ENCODE measurements around the gene LHX1. TPM values are rescaled to one million over a fixed set of nuclear protein-coding genes. Genes with fewer than 3 reads are reported as not detected.

LHX1 gene
- total RNA-seq, 4 donors from 2014 or later: not detected

GRCh38 chr17:36913132-36913531, 24.1 kb upstream of the LHX1 start:
- no peak for TF ChIP-seq CTCF (IDR thresholded peaks at IDR 0.05; ENCODE audit: low read depth)

DNA sequence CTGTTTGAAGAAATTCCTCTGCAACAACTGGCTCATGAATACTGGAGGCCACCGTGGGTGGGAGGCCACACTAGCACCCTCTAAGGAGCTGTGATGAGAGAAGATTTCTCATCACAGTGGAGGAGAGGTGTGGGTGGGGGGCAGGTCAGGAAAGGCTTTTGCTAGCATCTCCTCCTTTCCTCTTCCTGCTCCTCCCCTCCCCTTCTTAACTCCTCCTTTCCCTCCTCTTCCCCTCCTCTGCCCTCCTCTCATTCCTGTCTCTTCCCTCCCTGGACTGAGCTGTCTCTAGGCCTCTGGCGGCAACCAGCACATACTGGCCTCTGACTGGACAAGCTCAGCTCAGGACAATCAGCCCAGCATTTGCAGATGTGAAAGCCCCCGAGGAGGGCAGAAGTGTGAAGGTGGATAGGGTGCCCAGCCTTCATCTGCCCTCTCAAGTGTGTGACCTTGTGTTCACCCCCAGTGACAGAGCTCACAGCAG, 19.0 kb upstream of the LHX1 start:
- TF ChIP-seq CTCF (IDR thresholded peaks at IDR 0.05; ENCODE audit: low read depth): no peak

DNA sequence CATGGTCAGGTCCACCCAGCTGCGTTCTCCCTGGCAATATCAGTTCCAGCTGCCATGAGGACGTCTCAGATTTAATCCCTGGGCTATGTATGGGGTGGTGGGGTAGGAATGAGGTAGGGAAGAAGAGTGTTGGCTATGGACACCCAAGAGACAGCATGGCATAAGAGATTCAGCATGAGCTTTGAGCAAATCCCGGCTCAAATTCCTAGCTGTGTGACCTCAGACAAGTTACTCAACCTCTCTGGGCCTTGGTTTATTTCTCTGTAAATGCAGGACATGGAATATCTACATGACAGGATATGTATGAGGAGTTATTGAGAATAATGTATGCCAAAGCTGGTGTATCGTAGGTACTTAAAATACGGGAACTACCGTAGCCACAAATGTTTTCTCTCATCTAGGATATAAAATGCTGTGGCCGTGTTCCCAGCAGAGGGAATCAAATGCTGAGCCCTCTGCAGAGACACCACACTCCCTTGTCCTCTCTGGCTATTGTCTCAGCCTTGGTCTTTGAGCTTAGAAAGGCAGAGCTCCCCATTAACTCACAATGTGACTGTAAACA, 17.8 kb upstream of the LHX1 start:
- TF ChIP-seq CTCF (IDR thresholded peaks at IDR 0.05; ENCODE audit: low read depth): no peak

DNA sequence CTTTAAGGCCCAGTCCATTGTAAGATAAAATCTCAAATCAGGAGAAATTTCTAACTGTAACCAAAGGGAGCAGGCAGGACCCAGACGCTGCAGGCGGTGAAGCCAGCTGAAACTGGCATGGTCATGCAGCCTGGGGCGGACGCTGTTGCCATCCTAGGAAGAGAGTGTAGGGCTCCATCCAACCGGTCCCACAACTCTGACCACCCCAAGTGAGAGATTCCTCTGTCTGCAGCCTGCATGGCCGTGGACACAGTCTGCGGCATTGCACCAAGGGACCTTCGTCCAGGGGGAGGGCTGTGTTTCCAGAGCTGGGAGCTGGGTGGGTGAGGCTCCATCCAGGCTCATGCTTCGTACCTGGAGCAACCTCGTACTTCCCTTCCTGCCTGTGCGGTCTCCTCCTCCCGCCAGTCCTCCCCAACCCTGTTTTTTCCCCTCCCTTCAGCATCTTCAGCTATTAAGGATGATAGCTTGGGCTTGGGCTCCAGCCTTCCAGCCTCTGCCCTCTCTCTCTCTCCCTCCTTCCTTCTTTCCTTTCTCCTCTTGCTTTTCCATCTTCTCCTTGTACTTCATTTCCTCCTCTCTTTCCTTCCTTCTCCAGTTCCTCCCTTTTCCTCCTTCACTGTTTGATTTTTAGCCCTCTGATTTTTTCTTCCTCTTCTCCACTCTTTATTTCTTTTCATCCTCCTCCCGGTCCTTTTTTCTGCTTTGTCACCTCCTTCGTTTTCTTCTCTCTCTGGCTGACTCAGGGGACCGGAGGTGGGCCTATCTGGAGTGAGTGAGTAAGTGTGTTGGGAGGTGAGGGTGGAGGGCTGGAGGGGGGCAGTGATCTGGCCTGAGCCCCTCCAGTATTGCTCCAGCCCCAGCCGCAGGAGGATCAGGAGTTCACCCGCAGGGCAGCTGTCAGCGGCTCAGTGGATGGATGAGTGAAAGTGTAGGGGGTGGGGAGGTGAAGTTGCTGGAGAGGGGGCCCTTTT, 17.0 kb upstream of the LHX1 start:
- TF ChIP-seq CTCF (IDR thresholded peaks at IDR 0.05; ENCODE audit: low read depth): no peak

- TF ChIP-seq CTCF (IDR thresholded peaks at IDR 0.05; ENCODE audit: low read depth): no peak
Measured at GRCh38 chr17:36921095-36921851, 16.0 kb upstream of the LHX1 start.

GRCh38 chr17:36922175-36922574, 15.1 kb upstream of the LHX1 start:
- no peak for TF ChIP-seq CTCF (IDR thresholded peaks at IDR 0.05; ENCODE audit: low read depth)

GRCh38 chr17:36923814-36924221, 13.5 kb upstream of the LHX1 start:
- TF ChIP-seq CTCF (IDR thresholded peaks at IDR 0.05; ENCODE audit: low read depth): no peak

Measured in subcutaneous adipose tissue (tissue), 4 donors.